ENCODE measurements around the gene GAS7.

GAS7 gene

DNA sequence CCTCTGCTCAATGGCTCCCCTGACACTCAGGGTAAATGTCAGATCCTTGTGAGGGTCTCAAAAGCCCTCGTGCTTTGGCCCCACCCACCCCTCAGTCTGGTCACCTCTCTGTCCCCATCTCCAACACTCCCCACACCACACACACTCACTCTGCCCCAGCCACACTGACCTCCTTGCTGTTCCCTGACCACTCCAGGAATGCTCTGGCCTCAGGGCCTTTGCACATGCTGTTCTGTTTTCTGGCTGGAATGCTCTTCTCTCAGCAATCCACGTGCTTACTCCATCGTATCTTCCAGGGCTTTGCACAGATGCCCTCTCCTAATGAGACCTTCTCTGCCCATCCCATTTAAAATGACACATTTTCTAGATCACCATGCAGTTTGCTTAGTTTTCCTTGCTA, 28.2 kb downstream of the GAS7 start:
- DNase-seq: no peak

GRCh38 chr17:10169290-10169689, 29.1 kb downstream of the GAS7 start:
- no peak for DNase-seq

GRCh38 chr17:10166176-10166935, 32.0 kb downstream of the GAS7 start:
- no peak for DNase-seq

DNA sequence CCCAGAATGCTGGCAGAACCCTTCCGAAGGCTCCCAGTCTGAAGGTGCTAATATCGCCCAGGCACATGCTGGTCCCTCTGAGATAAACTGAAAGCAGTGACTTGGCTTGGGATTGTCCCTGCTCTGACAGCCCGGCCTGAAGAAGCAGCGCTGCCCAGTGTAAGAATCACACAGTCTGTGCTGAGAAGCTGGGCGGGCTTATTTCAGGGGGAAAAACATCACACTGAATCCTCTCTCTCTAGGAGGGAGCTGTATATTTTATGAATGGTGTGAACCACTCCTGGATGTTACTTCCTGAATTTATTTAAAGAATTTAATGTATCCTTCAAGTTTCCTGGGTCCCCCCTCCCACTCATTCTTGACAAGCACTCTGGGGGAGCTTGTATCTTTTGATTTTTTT, 36.3 kb downstream of the GAS7 start:
- no peak for DNase-seq

- DNase-seq: no peak
These were observed 37.0 kb downstream of the GAS7 start for GRCh38 chr17:10161386-10161785.

DNA sequence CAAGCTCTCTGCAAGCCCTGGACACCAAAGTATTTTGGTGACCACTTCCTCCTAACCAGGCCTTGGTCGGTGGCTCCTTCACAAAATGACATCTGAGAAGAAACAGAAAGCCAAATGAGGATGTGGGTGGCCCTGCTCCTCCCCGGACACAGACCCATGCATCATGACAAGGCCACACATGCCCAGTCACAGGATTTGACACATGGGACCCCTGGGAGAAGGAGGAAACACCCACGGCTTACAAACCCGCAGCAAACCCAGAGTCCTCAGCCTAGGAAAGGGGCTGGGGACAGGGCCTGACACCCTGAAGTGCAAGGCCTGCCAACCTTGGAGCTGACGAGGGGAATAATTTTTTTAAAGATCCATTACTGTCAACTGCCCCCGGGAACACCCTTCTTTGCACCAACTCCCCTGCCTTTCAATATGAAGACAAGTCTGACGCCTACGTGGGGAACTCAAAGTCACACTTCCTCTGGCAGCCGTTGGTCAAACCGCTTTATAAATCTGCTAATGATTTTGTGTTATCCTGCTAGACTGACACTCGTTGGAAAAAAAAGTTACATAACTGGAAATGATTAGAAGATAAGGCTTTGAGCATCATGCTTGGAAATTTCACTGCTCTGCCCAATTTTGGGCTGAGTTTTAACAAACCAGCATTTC, 41.3 kb downstream of the GAS7 start:
- DNase-seq: no peak

DNA sequence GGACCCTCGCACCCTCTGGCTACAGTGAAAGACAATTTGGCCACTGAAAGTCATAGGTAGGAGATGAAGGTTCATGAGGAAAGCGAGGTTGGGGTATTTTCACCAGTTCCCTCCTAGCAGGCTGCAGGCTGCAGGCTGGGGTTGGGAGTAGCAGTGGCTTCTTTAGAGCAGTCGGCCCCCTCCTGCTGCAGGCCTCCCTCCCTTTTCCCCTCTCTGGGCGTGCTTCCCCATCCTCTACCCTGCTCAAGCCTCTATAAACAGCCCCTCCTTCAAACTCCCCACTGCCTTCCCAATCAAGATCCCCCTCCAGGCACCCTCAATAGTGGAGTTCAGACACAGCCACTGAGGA, 41.8 kb downstream of the GAS7 start:
- no peak for DNase-seq

GRCh38 chr17:10156077-10156435, 42.4 kb downstream of the GAS7 start:
- no peak for DNase-seq

DNA sequence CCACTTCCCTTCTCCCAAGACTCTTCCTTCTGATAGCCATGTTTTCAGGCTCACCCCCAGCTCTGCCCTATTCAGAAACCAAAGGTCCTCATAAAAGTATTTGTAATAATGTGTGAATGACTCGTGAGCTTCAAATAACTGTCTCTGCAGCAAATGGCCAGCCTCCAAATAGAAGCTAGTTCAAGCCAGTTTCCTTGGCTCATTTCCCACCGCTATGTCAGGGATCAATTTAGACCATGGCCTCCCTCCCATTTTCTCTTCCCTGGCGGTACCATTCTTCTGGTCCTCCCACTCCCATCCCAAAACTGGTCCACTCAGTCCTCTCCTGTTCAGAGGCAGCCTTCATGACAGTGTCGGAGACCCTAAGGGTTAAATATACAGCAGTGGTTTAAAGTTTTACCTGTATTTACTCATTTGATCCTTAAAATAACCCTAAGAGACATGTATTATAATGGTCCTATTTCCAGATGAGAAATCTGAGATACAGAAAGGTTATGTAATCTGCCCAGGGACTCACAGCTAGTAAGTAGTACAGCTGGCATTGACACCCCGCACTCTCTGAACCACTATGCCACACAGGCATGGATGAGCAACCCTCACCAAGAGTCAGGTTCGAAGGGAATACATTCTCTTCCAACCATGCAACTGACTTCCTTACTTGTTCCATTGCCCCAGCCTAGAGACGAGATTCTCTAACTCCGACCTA, 42.9 kb downstream of the GAS7 start:
- DNase-seq: no peak

GRCh38 chr17:10151667-10152496, 46.5 kb downstream of the GAS7 start:
- no peak for DNase-seq

GRCh38 chr17:10149573-10150399, 48.6 kb downstream of the GAS7 start:
- no peak for DNase-seq

- no peak for DNase-seq
These were observed 50.5 kb downstream of the GAS7 start for GRCh38 chr17:10147761-10148415.

DNA sequence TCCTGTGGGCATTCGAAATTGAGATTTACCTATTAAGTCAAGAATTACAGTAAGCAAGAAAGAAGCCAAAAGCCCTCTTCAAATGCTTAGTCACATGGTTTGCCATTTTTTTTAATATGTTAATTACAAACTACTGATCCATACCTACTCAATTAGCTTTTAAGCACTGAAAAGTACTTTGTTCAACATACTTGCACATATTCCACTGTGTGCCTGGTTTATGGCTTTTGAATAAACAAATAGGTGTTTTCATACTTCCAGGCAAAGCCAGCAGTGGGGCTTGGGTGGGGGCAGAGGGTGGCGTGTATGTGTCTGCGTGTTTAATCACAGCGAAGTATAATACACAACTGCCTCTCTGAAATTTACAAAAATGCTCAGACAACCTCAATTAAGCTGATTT, 51.4 kb downstream of the GAS7 start:
- DNase-seq: no peak

- no peak for DNase-seq
These were observed 53.4 kb downstream of the GAS7 start for GRCh38 chr17:10144982-10145381.

DNA sequence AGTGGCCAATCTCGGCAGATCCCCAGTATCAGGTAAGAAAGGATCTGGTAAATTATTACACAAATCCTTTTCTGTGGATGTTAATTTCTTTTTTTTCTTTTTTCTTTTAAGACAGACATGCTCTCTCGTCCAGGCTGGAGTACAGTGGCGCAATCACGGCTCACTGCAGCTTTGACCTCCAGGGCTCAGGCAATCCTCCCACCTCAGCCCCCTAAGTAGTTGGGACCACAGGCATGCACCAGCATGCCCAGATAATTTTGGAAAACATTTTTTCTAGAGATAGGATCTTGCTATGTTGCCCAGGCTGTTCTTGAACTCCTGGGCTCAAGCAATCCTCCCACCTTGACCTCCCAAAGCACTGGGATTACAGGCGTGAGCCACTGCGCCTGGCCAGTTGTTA, 54.0 kb downstream of the GAS7 start:
- no peak for DNase-seq

GRCh38 chr17:10141436-10141835, 57.0 kb downstream of the GAS7 start:
- no peak for DNase-seq

GRCh38 chr17:10139577-10139976, 58.8 kb downstream of the GAS7 start:
- DNase-seq: no peak

DNA sequence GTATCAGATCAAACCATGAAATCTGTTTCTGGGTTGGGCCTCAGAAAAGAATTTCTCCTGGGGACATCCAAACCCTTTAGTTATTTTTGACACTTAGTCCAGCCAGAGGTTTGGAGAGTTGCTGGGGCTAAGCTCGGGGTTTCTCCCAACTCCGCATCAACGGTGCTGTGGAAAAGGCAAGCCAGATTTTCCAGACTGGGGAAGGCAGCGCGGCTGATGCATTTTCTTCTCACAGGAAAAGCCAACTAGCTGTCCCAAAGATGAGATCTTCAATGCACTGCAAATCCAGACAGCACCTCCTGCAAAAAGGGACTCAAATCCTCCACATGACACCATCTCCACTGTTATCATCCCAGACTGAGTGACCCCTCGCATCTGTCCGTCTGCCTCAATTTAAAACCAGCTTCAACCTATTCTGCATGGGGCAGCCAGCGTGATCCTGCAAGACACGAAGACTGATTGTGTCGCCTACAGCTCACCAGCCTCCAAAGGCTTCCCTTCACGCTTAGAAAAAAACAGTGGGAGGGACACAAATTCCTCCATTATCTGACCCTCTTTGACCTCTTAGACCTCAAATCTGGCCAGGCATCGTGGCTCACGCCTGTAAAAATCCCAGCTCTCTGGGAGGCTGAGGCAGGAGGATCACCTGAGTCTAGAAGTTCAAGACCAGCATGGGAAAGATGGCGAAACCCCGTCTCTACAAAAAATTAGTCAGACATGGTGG, 62.0 kb downstream of the GAS7 start:
- DNase-seq: no peak

- DNase-seq: no peak
These were observed 62.7 kb downstream of the GAS7 start for GRCh38 chr17:10135539-10136257.

DNA sequence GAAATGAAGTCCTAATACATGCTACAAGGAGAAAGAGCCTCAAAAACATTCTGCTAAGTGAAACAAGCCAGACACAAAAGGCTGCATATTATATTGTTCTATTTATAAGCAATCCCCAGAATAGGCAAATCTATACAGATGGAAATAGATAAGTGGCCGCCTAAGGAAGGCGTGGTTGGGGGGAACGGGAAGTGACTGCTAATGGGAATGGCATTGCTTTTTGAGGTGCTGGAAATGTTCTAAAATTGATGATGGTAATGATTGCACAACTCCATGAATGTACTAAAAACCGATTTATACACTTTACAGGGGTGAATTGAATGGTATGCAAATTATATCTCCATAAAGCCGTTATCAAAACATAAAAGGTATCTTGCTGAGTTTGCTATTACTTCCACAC, 67.7 kb downstream of the GAS7 start:
- no peak for DNase-seq

GRCh38 chr17:10130263-10130662, 68.1 kb downstream of the GAS7 start:
- no peak for DNase-seq
